ENCODE measurements around the gene MED17.
"Not testable (repeated sequence)": the region's sequence is repeated elsewhere in the genome, so short reads cannot be mapped to it uniquely, and the experiment has no call there.

DNA sequence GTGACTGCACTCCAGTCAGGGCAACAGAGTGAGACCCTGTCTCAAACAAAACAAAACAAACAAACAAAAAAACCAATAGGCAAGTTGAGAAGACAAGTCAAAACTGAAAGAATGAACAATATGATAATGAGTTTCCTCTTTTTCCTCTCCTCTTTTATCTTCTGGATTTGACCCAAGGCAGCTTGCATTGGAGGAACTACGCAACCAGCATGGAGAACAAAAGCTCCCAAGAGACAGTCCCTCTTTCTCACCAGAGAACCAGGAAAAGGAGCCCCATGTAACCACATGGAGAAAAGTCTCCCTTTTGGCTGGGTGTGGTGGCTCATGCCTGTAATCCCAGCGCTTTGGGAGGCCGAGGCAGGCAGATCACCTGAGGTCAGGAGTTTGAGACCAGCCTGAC lies 9.5 kb upstream of the MED17 start:
- not testable (repeated sequence) for TF ChIP-seq FOXA1 (IDR thresholded peaks at IDR 0.05); FOXA1 (CRISPR knock-in tag; IDR thresholded peaks at IDR 0.05); HDAC2 (CRISPR knock-in tag; IDR thresholded peaks at IDR 0.05); GPN1 (CRISPR knock-in tag; IDR thresholded peaks at IDR 0.05; ENCODE audit: borderline replicate concordance); JUNB (CRISPR knock-in tag; IDR thresholded peaks at IDR 0.05; ENCODE audit: borderline replicate concordance); DNMT1 (CRISPR knock-in tag; IDR thresholded peaks at IDR 0.05); WIZ (CRISPR knock-in tag; IDR thresholded peaks at IDR 0.05); BRCA1 (CRISPR knock-in tag; IDR thresholded peaks at IDR 0.05); ZBTB7B (CRISPR knock-in tag; IDR thresholded peaks at IDR 0.05); CTCF (CRISPR knock-in tag; IDR thresholded peaks at IDR 0.05)
- TF ChIP-seq, protein P1, sequence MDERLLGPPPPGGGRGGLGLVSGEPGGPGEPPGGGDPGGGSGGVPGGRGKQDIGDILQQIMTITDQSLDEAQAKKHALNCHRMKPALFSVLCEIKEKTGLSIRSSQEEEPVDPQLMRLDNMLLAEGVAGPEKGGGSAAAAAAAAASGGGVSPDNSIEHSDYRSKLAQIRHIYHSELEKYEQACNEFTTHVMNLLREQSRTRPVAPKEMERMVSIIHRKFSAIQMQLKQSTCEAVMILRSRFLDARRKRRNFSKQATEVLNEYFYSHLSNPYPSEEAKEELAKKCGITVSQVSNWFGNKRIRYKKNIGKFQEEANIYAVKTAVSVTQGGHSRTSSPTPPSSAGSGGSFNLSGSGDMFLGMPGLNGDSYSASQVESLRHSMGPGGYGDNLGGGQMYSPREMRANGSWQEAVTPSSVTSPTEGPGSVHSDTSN (CRISPR knock-in tag; IDR thresholded peaks at IDR 0.05): not testable (repeated sequence)

Data from HepG2 (cell line).